Measurements from ENCODE around the gene RNF150. TPM values are rescaled to one million over a fixed set of nuclear protein-coding genes. Genes with fewer than 3 reads are reported as not detected.

The RNF150 gene
- total and polyA plus RNA-seq, 2 of the 4 experiments (the other 2 are of a cell fraction), result 6.2 to 18.1 TPM

GRCh38 chr4:140935254-140935653 is 198.0 kb downstream of the RNF150 start:
- no peak for DNase-seq
- no peak overlapping the region for H4K8ac ChIP-seq (ENCODE audit: low read depth in 2 of 2, low read length in 2 of 2)
- POLR2A ChIA-PET (ENCODE audit: unreplicated experiment), result no interaction called here
- no peaks in the 10 kb centered on the region for H3K27me3 ChIP-seq (ENCODE audit: control insufficient read depth, insufficient read depth, low read length)
- no peak overlapping the region for H3K23ac ChIP-seq (ENCODE audit: low read depth, low read length)
- no peaks in the 10 kb centered on the region for H3K9me3 ChIP-seq (ENCODE audit: control insufficient read depth, insufficient read depth, low read length)
- no peaks in the 10 kb centered on the region; the same call in none of the 2 replicates for H3K9me1 ChIP-seq (ENCODE audit: insufficient read depth, low read length)
- H4K91ac ChIP-seq (ENCODE audit: insufficient read depth, low read depth, low read length), result no peak overlapping the region
- no CpG with 5 or more reads among the region's 4 CpGs for WGBS, 2 experiments (ENCODE audit: extremely low coverage in 2 of 2, insufficient read length in 1 of 2)
- H3K4ac ChIP-seq (ENCODE audit: low read depth, low read length), result no peak overlapping the region
- H2AK9ac ChIP-seq (replicated peaks; ENCODE audit: low read depth, low read length, poor library complexity), result no peak overlapping the region
- TF ChIP-seq POLR2A (IDR thresholded peaks at IDR 0.05; ENCODE audit: low read depth, low read length) (no peak), RCOR1 (IDR thresholded peaks at IDR 0.05; ENCODE audit: insufficient replicate concordance, low read length) (no peak), SMC3 (IDR thresholded peaks at IDR 0.05; ENCODE audit: low read depth, low read length) (no peak), USF2 (IDR thresholded peaks at IDR 0.05; ENCODE audit: low read depth, low read length) (no peak), RFX5 (IDR thresholded peaks at IDR 0.05; ENCODE audit: low read depth, low read length) (no peak), MXI1 (IDR thresholded peaks at IDR 0.05; ENCODE audit: borderline replicate concordance, low read depth, low read length) (no peak), MAFK (IDR thresholded peaks at IDR 0.05; ENCODE audit: low read depth, low read length) (no peak), MAZ (IDR thresholded peaks at IDR 0.05; ENCODE audit: borderline replicate concordance, low read depth, low read length) (no peak), FOS (IDR thresholded peaks at IDR 0.05; ENCODE audit: low read depth, low read length) (no peak)
- H3K18ac ChIP-seq (ENCODE audit: low read depth, low read length), result no peak overlapping the region
- H3K4me3 ChIP-seq (ENCODE audit: insufficient read depth, low read depth, low read length), result no peak overlapping the region
- in situ Hi-C loops (cut with MboI; ENCODE audit: low sequenced_read_pairs), result no loop called here
- no peak overlapping the region for H2BK20ac ChIP-seq (ENCODE audit: low read depth, low read length)
- H3K9ac ChIP-seq (ENCODE audit: low read depth, low read length), result no peak overlapping the region
- H3K14ac ChIP-seq (replicated peaks; ENCODE audit: low read depth, low read length), result no peak overlapping the region
- H3K36me3 ChIP-seq (ENCODE audit: control insufficient read depth, insufficient read depth, low read length), result no peaks in the 10 kb centered on the region
- BruUV-seq (replicated peaks), result no TSS peak
- H3K79me1 ChIP-seq (ENCODE audit: low read depth in 1 of 2, low read length in 2 of 2), result no peaks in the 10 kb centered on the region
- H2BK120ac ChIP-seq (ENCODE audit: low read depth, low read length), result no peak overlapping the region
- no peak overlapping the region for H3K56ac ChIP-seq (ENCODE audit: extremely low read depth, insufficient read depth, low read length)
- H4K5ac ChIP-seq (ENCODE audit: low read depth, low read length), result no peak overlapping the region
- no peak overlapping the region for H3K4me2 ChIP-seq (ENCODE audit: low read depth, low read length)
- CTCF ChIA-PET, result interaction anchor here (0.5 kb wide), 2 partner anchors 326 to 774 kb away, joined by 5 to 6 read pairs; no protein-coding TSS in a partner anchor
- no peaks in the 10 kb centered on the region for H4K20me1 ChIP-seq (ENCODE audit: insufficient read depth, low read length)
- no peak overlapping the region for H2AK5ac ChIP-seq (ENCODE audit: low read depth, low read length)
- dilution Hi-C loops (cut with HindIII; ENCODE audit: low sequenced_read_pairs, unreplicated experiment), result no loop called here
- no peak overlapping the region for H2BK5ac ChIP-seq (ENCODE audit: low read depth, low read length, poor library complexity, severe bottlenecking)
- peaks cover 4% of the 10 kb centered on the region for H3K4me1 ChIP-seq (ENCODE audit: control insufficient read depth, insufficient read depth, low read length)
- H3K27ac ChIP-seq (ENCODE audit: insufficient read depth, low read length), result no peak overlapping the region
- no peak overlapping the region for H2AFZ ChIP-seq (replicated peaks; ENCODE audit: low read length, poor library complexity)
- intact Hi-C loops (cut with micrococcal nuclease), result no loop called here
- ATAC-seq (ENCODE audit: low read depth), result no peak
- H2BK15ac ChIP-seq (ENCODE audit: low read depth, low read length), result no peak overlapping the region
